Nucleus accumbens (tissue), 56 donors: ENCODE data around the gene REC114.
"Not testable (repeated sequence)": the region's sequence is repeated elsewhere in the genome, so short reads cannot be mapped to it uniquely, and the experiment has no call there.

Source experiments
- DNase-seq, 56 donors: peaks; one replicate each; lab custom pipeline; 2025; lab: John Stamatoyannopoulos, UW

REC114 gene

DNA sequence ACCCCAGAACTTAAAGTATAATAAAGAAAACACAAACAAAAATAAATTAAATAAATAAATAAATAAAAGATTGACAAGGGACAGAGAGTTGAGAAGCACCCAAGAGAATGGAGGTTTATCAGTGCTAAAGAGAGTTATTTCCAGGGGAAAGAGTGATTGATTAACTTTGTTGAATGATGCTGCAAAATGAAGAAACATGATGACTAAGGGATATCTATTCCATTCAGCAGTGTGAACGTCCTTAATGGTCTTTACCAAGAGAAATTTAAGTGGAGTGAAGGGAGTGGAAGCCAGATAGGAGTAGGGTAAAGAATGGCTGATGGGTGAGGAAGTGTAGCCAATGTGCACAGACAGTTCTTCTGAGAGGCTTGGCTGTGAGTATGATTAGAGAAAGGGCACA lies 11.1 kb downstream of the REC114 start:
- no peak for DNase-seq

DNA sequence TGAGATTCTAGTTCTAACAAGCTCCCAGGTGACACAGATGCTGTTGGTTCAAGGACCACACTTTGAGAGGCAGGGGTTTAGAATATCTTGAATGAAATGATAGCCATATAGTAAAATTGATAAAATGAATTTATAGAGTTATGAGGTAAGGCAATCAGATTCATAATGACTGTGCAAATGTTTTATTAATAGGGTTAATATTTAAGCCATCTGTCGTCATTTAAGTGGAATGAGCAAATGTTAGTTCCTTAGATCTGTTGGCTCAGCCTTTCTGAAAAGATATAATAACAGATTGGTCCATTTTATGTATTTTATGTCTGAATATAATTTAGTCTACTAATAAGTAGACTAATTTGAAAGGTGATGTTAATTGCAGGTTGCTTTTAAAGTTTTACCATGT lies 12.9 kb downstream of the REC114 start:
- no peak for DNase-seq

DNA sequence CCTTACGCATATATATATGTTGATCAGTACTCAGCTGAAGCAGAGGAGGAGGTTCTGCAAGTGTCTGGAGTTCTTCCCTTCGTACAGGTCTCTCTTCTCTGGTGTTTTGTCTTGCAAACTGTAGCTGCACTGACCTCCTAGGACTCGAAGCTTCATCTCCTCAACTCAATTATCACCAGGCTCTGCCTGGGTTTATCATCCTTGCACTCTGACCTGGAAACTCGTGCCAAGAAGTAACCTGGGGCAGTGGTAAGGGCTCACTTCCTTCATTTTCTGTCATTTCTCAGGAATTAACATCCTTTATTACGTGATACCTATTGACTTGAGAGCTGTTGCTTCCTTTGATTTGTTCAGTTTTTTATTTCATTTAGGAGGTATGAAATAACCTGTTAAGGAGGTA lies 14.4 kb downstream of the REC114 start:
- DNase-seq, result no peak

DNA sequence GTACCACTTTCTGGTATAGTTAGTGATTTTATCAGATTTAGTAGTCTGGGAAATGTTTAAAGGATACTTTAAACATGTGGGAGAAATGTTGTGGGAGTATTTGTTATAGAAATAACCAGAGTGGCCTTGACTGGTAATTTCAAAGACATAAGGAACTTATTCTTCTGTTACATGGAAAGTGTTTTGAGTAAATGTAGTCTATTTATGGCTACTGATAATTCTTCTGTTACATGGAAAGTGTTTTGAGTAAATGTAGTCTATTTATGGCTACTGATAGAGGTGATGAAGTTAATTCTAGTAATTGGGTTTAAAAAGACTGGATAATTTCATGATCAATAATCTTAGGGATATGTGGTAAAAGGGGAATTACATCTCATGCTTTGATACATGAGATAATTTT lies 17.7 kb downstream of the REC114 start:
- no peak for DNase-seq

DNA sequence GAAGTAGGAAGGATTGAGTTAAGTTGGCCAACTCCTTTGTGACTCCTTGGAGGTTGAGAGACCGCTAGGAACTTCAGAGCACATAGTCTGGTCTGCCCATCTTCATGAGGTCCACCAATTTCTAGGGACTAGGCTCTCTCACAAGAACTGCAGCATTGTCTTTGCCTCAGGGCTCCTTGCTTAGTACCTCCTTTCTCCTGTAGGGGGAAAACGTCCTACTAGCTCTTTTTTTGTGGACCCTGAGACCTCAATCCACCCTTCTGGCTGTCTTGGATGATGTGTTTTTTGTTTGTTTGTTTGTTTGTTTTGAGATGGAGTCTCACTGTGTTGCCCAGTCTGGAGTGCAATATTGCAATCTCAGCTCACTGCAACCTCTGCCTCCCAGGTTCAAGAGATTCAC lies 21.6 kb downstream of the REC114 start:
- no peak for DNase-seq

DNA sequence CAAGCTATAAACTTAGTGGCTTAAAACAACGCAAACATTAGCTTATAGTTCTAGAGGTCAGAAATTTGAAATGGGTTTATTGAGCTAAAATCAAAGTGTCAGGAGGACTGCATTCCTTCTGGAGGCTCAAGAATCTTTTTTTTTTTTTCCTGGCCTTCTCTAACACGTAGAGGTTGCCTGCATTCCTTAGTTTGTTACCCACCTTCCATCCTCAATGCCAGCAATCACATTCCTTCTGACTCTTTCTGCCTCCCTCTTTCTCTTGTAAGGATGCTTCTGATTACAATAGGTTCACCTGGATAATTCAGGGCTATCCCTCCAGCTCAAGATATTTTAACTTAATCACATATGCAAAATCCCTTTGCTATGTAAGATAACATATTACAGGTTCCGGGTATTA lies 24.8 kb downstream of the REC114 start:
- no peak for DNase-seq

DNA sequence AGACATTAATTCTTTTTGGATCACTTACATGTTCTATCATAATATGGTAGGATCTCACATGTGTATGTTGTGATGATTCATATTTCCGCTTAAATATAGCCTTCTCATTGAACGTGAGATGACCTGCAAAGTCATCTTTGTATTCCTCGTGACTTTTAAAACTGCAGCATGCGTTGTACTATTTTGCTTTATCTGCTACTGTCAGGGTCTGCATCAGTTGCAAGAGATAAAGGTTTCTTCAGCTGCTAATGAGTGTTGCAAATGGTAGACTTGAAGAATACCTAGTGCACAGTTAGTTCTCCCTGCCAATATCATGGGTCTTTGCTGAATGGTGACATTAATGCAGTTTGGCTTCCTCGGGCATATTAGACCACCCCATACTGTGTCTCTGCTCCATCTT lies 31.8 kb downstream of the REC114 start:
- no peak for DNase-seq

DNA sequence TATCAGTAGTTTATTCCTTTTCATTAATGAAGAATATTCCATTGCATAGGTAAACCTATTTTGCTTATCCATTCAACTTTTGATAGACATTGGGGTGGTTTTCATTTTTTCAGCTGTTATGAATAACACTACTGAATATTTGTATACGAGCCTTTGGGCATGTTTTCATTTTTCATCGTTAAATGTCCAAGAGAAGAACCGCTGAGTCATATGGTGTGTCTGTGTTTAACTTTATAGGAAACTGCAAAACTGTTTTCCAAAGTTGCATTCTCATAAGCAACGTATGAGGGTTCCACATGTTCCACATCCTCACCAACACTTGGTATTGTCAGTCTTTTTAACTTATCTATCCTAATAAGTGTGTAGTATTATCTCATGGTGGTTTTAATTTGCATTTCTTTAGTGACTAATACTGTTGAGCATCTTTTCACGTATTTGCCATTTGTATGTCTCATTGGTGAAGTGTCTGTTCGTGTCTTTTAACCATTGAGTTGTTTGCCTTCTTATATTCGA lies 33.8 kb downstream of the REC114 start:
- no peak for DNase-seq

DNA sequence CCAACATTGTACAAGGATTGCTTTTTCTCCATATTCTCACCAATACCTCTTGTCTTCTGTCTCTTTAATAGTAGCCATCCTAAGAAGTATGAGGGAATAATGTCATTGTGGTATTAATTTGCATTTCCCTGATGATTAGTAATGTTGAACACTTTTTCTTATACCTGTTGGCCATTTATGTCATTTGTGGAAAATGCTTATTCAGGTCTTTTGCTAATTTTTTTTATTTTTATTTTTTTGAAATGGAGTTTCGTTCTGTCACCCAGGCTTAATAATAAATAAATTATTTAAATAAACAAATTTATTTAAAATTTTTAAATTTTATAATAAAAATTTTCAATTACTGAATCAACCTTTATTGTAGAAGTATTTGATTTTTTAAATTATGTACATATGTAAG lies 37.1 kb downstream of the REC114 start:
- DNase-seq, result no peak

DNA sequence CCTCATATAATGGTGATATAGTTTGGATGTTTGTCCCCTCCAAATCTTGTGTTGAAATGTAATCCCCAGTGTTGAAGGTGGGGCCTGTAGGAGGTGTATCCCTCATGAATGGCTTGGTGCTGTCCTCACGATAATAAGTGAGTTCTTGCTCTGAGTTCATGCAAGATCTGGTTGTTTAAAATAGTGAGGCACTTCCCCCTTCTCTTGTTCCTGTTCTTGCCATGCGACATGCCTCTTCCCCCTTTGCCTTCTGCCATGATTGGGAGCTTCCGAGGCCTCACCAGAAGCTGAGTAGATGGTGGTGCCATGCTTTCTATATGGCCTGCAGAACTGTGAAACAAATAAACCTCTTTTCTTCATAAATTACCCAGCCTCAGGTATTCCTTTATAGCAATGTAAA lies 39.2 kb downstream of the REC114 start:
- no peak for DNase-seq

DNA sequence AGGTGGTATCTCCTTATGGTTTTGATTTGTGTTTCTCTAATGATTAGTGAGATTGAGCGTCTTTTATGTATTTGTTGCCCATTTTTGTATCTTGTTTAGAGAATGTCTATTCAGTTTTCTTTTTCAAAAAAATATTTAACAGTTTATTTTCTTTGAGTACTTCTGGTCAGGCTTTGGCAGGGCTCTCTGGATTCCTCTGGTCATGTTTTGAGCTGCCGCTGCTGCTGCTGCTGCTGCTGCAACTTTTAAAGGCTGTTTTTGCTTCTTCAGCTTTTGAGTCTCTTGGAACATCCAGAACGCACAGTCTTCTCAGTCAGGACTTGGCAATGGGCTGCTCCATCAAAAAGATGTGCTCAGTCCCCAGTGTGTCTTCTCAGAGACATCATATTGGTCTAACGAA lies 40.1 kb downstream of the REC114 start:
- DNase-seq, result no peak

DNA sequence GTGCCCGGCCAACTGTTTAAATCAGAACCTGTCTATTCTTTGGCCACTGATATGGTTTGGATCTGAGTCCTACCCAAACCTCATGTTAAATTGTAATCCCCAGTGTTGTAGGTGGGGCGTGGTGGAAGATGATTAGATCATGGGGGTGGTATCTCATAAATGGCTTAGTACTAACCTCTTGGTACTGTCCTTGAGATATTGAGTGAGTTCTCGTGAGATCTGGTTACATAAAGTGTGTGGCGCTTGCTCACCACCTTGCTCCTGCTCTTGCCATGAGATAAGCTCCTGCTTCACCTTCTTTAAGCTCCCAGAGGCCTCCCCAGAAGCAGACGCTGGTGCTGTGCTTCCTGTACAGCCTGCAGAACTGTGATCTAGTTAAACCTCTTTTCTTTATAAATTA lies 42.4 kb downstream of the REC114 start:
- DNase-seq, result no peak

DNA sequence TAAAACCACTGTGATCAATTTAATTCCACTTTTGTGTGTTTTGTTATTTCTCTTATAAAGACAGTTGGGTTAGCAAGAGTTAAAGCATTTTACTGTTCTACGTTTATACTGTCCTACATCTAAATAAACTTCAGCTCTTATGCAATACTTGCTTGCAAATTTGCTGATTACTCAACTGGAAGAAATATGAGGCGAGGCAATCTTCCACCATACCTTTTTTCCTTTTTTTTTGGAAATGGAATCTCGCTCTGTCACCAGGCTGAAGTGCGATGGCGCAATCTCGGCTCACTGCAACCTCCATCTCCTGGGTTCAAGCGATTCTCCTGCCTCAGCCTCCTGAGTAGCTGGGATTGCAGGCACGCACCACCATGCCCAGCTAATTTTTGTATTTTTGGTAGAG lies 42.9 kb downstream of the REC114 start:
- DNase-seq, result not testable (repeated sequence)

DNA sequence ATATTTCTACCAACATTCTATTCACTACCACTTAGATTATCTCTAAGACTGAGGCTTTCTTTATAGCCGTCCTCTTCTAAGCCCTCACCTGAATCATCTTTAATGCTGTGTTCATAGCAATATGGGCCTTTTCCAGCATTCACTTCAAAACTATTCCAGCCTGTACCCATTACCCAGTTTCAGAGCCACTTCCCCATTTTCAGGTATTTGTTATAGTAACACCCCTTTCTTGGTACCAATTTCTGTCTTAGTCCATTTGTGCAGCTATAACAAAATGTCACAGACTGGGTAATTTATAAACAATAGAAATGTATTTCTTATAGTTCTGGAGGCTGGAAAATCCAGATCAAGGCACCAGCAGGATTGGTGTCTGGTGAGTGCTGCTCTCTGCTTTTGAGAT lies 45.7 kb downstream of the REC114 start:
- DNase-seq, result no peak

DNA sequence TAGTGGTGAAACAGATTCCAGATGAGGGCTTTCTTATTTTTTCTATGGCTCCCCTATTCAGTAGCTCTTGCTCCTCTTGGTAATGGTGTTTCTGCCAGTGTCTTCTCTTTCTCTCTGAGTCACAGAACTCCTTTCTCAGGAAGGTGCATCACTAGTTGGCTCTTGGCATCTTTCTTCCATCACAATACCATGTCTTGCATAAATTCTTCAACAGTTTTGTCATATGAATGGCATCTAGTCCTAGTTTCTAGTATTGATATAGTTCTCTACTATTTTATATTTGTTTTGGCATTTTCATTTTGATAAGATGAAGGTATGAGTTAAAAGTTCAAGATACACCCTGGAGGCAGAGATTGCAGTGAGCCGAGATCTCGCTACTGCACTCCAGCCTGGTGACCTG lies 51.0 kb downstream of the REC114 start:
- no peak for DNase-seq

DNA sequence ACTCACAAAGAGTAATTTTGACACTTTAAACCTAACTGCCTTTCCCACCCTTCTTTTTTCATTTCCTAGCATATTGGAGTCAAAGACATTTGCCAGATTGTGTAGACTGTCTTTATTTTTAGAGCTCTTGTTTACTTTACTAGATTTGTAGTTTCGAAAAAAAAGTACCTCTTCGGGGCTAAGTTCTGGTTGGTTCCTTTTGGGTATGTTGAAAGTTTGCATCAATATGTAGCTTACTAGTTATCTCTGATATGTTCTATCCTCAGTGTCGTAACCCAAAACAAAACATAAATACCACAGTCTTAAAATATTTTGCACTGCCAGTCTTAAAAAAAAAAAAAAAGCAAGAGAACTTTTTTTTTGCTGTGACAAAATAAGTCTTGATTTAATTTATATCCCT lies 52.2 kb downstream of the REC114 start:
- DNase-seq, result no peak

DNA sequence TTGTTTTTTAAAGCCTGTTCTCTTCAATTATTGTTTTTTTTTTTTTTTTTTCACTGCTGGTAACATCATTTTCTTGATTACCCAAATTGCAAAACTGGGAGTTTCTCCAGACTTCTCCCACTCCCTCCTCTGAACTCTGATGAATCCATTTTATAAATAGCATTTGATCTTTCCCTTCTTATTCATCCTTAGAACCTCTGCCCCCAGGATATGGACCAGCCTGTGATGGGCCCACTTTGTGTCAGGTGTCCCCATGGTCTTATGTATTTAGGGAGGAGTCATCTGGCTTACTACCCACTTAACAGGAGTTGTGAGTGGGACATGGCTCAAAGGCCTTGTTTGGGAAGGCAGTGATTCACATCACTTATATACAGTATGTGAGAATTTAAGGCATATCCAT lies 57.7 kb downstream of the REC114 start:
- no peak for DNase-seq

DNA sequence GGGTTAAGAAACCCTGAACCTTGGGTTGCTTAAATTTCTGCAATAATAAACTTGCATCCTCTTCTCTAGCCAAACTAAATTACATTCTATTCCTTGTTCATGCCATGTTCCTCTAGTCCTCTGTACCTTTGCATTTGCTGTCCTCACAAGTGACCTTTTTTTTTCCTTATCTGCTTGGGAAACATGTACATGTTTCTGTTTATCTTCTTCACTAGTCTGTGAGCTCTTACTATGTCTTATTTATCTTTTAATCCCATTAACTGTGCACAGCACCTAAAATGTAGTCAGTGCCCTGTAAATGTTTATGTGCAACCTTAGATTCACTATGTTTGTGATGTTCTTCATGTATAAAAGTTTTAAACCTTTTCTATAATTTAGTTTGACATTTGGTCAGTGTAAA lies 61.9 kb downstream of the REC114 start:
- DNase-seq, result no peak

DNA sequence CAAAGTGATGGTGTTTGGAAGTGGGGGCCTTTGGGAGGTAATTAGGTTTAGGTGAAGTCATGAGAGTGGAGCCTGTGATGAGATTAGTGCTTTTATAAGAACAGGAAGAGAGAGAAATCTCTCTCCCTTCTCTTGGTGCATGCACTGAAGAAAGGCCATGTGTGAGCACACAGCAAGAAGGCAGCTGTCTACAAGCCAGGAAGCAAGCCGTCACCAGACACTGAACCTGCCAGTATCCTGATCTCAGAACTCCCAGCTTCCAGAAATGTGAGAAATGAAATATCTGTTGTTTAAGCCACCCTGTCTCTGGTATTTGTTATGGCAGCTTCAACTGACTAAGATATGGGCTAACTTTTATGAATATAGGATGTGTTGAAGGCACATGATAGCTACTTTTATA lies 72.6 kb downstream of the REC114 start:
- no peak for DNase-seq

DNA sequence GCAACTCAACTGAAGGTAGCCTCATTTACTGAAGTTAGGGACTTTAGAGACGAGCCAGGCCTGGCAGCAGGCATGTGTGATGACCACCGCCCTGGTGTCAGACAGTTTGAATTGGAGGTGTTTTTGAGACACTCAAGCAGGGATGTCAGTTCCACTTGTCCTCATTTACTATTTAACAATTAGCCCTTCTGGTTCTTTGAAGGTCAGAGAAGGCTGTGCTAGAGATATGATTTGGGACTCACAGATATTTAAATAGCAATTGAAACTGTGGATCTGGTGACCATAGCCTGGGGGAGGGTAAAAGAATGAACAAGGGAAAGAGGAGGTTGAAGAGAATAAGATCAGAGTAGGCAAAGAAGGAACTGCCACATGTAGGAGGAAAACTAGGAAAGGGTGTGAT lies 74.6 kb downstream of the REC114 start:
- DNase-seq, result no peak

DNA sequence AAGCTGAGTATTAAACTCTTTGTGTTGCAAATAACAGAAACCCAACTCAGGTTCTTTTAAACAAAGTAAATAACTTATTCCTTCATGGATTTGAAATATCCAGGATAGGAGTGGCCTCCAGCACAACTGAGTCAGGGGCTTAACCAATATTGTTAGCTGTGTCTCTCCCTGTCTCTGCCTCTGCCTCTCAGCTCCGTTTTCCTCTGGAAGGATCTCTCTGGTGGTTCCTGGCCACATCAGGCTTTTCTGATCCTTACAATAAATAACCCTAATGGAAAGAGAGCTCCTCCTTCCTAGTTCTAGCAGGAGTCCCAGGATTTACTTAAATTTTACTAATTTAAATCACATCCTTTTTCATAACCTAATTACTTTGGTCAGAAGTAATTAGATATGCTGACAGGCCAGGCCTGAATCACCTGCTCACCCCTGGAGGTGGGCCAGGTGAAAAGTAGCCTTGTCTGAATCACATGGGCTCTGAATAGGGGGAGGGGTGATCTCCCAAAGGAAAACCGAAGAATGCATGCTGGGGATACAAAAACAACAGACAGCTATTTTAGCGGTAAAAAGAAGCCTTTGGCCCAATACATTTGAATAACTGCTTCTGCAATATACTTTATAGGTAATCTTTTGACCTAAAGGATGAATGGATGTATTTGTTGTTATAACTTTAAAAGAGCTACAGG lies 75.4 kb downstream of the REC114 start:
- no peak for DNase-seq

DNA sequence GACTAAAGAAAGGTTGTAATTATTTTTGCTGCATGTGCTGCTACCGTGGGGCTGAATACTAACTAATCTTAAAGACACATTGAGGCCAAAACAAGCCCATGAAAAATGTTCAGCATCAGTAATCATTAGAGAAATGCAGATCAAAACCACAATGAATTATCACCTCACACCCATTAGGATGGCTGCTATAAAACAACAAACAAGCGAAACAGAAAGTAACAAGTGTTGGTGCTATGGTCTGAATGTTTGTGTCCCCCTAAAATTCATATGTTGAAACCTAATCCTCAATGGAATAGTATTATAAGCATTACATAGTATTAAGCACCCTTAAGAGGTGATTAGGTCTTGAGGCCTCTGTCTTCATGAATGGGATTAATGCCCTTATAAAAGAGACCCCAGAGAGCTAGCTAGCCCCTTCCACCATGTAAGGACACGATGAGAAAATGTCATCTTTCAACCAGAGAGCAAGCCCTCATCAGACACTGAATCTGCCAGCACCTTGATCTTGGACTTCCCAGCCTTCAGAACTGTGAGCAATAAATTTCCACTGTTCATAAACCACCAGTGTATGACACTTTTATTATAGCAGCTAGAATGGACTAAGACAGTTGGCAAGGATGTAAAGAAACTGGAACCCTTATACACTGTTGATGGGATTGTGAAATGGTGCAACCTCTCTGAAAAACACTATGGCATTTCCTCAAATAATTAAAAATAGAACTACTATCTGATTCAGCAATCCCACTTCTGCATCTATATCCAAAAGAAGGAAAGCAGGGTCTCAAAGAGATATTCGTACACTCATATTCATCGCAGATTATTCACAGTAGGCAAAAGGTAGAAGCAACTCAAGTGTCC lies 76.1 kb downstream of the REC114 start:
- no peak for DNase-seq
